Left colon (tissue), 2 donors: ENCODE results near the gene PHOX2A. TPM values are rescaled to one million over a fixed set of nuclear protein-coding genes. Genes with fewer than 3 reads are reported as not detected.
"Not testable (repeated sequence)": the region's sequence is repeated elsewhere in the genome, so short reads cannot be mapped to it uniquely, and the experiment has no call there.

Source experiments
- ATAC-seq: fragments of 200-7000 bp; cut with Tn5 transposase; one replicate; pipeline ENCODE4 v1.9.1; 2020; ENCODE audit warnings: mild to moderate bottlenecking, moderate library complexity
- DNase-seq, 2 donors: peaks; one replicate each; pipeline ENCODE4 v3.0.0-alpha.2; 2020
- intact Hi-C, 2 donors: fragments of 100-400 bp; cut with DNase I in 1 of 2; cut with micrococcal nuclease in 1 of 2; formaldehyde crosslinking; loops; one replicate each; pipeline versions ENCODE4 v1.11.2 to v1.14.0; 2022; cut with DNase I, micrococcal nuclease
- long read RNA-seq: library from polyadenylated mRNA; unstranded; transcript quantifications from one replicate; pipeline ENCODE4 v2.0.0, GENCODE V29; 2021
- total RNA-seq, 2 donors: library from RNA; stranded (reverse); fragmentation: NEBNext Ultra II Directional; extraction: Animal tissue kit (Norgen Biotek cat#: 25700); gene quantifications; one replicate each; pipeline ENCODE4 v1.2.1, GENCODE V29; 2021
- donor health status: DM: no; HTN: no; CAD: no.
- donor health status: DM: yes; HTN: yes; CAD: no.

Gene PHOX2A
- under 1 TPM; 0.61 to 0.89 TPM for total RNA-seq
- long read RNA-seq: 0 reads

DNA sequence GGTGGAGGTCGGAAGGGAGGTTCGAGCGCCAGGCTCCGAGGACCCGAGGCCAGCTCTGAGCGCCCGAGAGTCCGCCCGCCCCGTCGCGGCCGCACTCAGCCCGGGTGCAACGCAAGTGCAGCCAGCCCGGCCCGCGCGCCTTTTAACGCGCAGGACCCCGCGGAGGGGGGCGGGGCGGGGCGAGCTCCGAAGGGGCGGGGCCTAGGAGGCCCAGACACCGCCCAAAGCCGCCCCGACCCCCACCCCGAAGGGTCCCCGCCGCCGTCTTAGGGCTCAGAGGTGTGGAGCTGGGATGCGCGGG is at the start of gene PHOX2A:
Gene PHOX2A, minus strand, starts transcription at position 117 of the 301 bp plus-strand sequence. CDS start 172 bp downstream, outside the sequence.
- intact Hi-C loops: no loop called here
- DNase-seq: no peak
- ATAC-seq: no peak

DNA sequence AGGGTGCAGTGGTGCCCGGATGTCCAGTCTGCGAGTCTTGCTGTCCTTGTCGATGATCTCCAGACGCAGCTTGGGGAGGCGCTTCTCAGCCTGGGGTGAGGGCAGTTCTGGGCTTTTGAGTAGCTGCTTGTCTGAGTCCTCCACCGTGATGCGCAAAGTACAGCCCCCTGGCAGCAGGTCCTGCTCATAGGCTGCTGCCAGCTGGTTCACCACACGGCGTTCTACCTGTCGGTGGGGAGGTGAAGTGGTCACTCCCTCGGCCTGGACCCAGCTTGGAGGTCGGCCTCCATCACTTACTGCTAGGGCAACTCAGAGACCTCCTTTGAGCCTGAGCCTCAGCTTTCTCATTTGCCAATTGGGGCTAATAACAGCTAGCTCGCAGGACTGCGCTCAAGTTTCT is 49.4 kb upstream of the PHOX2A start:
- intact Hi-C loops: no loop called here
- DNase-seq: no peak
- ATAC-seq: no peak

DNA sequence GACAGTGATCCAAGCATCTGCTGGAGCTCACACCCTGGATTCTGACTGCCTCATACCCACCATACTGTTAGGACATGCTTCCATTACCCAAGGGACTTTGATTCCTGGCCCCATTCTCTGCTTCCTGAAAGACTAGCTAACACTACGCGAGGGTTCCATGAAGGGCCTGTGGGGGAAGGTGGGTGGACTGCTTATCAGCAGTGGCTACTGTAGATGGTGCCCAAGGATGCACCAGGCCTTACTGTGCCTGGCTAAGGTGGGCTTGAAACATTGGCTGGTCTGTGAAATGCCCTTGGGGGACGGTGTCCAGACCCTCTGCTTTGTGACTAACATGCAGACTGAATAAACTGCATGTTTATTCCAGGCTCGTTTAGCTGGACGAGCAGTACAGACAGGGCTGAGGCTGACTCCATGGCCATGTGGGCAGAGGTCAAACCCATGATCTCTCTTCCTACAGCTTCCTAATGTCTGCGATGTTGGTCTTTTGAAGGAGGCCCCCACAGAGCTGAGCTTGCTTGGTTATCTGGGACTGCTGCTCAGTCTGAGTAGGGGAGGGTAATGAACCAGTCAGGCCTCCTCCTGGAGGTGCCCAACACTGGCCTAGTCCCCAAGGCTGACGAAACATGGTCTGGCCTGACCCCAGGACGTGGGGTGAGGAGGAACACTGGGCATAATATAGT is 48.3 kb upstream of the PHOX2A start:
- no peak for ATAC-seq
- intact Hi-C loops: no loop called here
- DNase-seq: no peak

DNA sequence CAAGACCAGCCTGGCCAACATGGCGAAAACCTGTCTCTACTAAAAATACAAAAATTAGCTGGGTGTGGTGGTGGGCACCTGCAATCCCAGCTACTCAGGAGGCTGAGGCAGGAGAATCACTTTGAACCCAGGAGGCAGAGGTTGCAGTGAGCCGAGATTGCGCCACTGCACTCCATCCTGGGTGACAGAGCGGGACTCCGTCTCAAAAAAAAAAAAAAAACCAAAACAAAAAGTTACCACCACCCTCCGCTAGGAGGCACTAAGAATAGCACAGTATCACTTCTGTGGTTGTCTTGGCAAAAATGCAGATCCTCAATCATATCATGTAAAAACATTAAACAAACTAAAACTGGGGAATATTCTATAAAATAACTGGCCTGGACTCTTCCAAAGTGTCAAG is 46.8 kb upstream of the PHOX2A start:
- DNase-seq, ATAC-seq, intact Hi-C loops: not testable (repeated sequence)

DNA sequence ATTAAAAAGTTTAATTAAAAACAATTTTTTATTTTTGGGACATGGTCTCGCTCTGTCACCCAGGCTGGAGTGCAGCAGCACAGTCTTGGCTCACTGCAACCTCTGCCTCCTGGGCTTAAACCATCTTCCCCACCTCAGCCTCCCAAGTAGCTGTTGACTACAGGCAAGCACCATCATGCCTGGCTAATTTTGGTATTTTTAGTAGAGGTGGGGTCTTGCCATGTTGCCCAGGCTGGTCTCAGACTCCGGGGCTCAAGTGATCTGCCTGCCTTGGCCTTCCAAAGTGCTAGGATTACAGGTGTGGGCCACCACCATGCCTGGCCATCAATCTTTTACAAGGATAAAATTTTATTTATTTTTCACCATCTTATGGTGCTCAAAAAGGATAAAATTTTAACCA is 43.3 kb upstream of the PHOX2A start:
- DNase-seq (no peak), ATAC-seq (no peak)
- intact Hi-C loops: no loop called here

DNA sequence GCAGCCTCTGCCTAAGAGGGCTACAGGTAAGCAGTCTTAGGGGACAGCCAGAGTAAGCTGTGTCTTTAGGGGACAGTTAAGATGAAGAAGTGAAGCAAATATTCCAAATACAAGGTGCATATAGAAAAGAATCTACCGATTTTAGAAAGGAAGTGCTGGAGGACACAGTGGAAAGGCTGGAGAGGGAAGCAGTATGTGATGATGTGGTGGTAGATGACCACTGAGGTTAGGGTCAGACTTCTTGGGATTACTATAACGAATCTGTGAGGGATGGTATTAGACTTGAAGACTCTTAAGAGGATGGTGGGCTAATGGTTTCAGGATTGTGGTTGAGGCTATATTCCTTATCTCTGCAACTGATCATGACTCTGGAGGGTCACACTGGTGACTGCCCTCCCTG is 40.0 kb upstream of the PHOX2A start:
- no peak for ATAC-seq
- intact Hi-C loops: no loop called here
- DNase-seq: no peak

DNA sequence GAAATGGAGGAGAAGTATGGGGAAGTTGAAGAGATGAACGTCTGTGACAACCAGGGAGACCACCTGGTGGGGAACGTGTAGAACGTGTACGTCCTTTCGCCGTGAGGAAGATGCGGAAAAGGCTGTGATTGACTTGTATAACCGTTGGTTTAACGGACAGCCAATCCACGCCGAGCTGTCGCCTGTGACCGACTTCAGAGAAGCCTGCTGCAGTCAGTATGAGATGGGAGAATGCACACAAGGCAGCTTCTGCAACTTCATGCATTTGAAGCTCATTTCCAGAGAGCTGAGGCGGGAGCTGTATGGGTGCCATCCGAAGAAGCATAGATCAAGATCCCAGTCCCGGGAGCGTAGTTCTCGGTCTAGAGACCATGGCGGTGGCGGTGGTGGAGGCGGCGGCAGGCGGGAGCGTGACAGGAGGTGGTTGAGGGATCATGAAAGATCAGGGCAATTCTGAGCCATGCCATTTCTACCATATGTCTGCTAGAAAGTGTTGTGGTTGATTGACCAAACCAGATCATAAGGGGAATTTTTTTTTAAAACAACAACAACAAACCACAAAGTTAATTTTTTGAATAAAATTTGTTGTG is 36.8 kb upstream of the PHOX2A start:
- no peak for ATAC-seq
- no peak for DNase-seq

DNA sequence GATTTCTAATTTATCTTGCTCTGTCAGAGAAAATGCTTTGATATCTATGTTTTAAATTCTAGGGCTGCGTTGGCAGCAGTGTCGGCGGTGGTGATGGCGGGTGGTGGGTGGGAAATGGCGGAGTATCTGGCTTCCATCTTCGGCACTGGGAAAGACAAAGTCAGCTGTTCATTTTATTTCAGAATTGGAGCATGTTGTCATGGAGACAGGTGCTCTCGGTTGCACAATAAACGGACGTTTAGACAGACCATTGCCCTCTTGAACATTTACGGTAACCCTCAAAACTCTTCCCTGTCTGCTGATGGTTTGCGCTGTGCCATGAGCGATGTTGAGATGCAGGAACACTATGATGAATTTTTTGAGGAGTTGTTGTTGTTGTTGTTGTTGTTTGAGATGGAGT is 36.1 kb upstream of the PHOX2A start:
- no peak for ATAC-seq
- DNase-seq: no peak
- intact Hi-C loops: no loop called here

More for the DNA sequence above, 36.8 kb upstream of the PHOX2A start:
- intact Hi-C loops: no loop called here

DNA sequence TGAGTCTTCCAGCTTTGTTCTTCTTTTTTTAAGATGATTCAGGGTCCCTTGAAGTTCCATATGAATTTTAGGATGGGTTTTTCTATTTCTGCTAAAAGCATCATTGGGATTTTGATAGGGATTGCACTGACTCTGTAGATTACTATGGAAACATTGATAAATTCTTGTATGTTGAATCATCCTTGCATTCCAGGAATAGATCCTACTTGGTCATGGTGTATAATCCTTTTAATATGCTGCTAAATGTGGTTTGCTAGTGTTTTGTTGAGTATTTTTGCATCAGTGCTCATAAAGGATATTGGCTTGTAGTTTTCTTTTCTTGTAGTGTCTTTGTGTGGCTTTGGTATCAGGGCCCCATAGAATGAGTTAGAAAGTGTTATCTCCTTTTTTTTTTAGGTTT is 34.9 kb upstream of the PHOX2A start:
- no peak for DNase-seq
- intact Hi-C loops: no loop called here
- no peak for ATAC-seq

DNA sequence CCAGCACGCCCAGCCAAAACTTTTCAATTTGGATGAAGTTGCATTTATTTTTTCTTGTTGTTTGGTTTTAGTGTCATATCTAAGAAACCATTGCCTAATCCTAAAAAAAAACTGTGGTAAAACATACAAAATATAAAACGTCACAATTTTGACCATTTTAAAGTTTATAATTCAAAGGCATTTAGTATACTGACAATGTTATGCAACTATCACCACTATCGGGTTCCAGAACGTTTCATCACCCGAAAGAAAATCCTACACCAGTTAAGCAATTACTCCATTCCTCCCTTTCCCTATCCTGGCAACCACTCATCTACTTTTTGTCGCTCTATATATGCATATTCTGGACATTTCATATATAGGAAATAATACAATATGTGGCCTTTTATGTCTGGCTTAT is 30.5 kb upstream of the PHOX2A start:
- ATAC-seq (no peak), DNase-seq (no peak)
- intact Hi-C loops: no loop called here

DNA sequence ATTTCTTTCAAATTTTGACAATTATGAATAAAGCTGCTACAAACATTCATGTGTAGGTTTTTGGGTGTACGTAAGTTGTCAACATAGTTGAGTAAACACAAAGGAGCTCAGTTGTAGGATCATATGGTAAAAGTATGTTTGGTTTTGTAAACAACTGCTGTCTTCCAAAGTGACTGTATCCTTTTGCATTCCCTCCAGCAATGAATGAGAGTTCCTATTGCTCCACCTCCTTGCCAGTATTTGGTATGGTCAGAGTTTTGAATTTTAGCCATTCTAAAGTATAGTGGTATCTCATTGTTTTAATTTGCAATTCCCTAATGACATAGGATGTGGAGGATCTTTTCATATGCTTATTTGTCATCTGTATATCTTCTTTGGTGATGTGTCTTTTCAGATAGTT is 28.0 kb upstream of the PHOX2A start:
- ATAC-seq: no peak
- intact Hi-C loops: no loop called here
- no peak for DNase-seq

DNA sequence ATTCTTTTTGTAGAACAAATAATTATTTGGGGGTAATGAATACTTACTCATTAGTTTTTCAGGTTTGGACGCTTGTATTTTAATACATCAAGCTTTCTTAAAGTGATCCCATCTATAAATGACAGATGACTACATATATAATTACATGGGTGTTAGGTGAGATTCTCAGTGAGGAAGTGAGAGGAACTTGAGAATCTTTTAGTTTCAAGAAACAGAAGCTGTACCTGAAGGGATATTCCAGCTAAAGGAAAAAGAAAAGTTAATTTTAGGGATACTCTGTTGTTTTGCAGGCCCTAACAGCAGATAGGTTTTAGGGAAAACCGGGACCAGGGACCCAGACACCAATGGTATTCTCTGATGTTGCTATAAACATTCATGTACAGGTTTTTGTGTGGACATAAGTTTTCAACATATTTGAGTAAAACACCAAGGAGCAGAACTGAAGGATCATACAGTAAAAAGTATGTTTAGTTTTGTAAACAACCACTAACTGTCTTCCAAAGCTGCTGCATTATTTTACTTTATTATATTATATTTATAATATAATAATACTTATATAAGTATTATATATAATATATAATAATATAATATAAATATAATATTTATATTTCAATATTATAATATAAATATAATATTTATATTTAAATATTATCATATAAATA is 24.1 kb upstream of the PHOX2A start:
- intact Hi-C loops: no loop called here
- DNase-seq: no peak
- no peak for ATAC-seq

DNA sequence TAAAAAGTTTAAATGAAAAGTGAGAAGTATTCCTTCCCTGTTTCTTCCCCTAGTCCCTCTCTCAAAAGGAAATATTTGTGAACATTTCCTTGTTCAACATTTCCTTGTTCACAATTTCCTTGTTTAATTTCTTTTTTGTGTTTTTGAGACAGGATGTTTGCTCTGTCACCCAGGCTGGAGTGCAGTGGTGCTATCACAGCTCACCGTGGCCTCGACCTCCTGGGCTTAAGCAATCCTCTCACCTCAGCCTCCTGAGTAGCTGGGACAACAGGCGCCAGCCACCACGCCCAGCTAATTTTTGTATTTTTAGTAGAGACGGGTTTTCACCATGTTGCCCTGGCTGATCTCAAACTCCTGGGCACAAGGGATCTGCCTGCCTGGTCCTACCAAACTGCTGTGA is 23.0 kb upstream of the PHOX2A start:
- peak; percentile 48 for ATAC-seq
- DNase-seq, intact Hi-C loops: not testable (repeated sequence)

DNA sequence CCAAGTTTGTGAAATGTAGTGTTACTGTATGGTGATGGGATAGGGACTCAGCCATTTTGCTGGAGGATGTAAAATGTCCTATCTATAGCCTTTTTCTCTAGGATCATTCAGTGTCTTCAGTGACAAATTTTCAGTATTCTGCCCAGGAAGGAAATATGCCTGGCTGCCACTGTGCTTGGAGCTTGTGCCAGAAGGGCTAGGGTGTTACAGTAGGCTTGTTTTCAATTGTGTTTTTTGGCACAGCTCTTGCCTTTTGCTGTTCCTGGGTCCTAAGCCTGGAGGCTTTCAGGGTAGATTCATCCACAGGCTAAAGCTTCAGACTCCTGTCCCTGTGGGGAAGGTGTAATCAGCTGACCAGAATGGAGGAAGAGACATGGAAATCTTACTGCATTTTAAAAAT is 22.0 kb upstream of the PHOX2A start:
- intact Hi-C loops: no loop called here
- ATAC-seq (no peak), DNase-seq (no peak)

DNA sequence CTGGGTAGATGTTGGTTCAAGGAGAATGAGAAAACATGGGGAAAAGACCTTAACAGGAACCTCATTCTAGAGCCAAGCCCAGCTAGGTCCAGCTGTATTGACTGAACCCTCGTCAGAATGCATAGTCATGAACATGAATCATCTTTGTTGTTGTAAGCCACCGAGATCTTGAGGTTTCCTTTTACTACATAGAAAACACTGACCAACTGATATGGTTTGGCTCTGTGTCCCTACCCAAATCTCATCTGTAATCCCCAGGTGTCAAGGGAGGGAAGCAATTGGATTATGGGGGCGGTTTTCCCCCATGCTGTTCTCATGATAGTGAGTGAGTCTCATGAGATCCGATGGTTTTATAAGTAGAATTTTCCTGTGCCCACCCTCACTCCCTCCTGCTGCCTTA is 19.4 kb upstream of the PHOX2A start:
- ATAC-seq: no peak
- no peak for DNase-seq
- intact Hi-C loops: no loop called here

DNA sequence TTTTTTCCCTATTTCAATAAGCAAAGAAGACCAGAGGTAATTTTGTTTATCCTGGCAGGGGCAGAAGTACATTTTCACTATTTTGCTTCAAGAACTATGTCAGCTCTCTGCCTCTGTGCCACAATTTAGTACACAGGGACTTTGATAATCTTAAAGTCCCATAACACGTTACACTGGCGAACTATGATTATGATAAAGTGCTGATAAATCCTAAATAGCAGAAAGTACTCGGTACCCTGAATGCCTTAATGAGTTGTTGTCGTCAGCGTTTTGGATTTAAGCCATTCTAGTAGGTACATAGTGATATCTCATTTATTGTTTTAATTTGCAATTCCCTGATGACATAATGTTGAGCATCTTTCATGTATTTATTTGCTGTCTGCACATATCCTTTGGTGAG is 16.6 kb upstream of the PHOX2A start:
- intact Hi-C loops: no loop called here
- DNase-seq (no peak), ATAC-seq (no peak)

DNA sequence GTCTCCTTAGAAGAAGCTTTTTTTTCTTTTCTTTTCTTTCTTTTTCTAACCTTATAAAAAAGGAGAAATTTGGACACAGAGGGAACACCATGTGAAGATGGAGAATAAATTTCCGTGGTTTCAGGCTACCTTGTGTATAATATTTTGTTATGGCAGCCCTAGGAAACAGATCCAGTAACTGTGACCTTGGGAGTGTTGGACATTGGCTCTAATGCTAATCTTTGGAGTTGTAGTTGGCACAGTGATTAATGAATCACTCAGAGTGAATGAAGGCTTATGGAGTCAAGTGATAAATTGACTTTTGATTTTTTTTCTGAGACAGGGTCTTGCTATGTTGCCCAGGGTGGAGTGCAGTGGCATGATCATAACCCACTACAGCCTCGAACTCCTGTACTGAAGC is 15.5 kb upstream of the PHOX2A start:
- intact Hi-C loops: no loop called here
- DNase-seq (no peak), ATAC-seq (no peak)

DNA sequence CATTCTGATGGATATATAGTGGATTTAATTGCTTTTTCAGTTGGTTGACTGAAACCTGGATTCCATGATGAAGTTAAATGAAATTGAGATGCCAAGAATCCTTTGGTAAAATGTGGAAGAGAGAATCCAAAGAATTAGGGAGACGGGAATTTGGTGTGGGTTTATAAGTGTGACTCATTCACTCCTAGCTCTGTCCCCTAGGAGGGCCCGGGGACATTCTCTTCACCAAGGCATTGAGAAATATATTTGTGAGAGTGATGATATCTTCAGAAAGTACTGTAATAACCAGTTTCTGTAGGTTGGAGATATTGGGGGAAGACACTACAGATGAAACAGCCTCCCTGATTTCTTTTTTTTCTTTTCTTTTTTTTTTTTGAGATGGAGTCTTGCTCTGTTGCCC is 13.6 kb upstream of the PHOX2A start:
- ATAC-seq: no peak
- no peak for DNase-seq
- intact Hi-C loops: no loop called here

DNA sequence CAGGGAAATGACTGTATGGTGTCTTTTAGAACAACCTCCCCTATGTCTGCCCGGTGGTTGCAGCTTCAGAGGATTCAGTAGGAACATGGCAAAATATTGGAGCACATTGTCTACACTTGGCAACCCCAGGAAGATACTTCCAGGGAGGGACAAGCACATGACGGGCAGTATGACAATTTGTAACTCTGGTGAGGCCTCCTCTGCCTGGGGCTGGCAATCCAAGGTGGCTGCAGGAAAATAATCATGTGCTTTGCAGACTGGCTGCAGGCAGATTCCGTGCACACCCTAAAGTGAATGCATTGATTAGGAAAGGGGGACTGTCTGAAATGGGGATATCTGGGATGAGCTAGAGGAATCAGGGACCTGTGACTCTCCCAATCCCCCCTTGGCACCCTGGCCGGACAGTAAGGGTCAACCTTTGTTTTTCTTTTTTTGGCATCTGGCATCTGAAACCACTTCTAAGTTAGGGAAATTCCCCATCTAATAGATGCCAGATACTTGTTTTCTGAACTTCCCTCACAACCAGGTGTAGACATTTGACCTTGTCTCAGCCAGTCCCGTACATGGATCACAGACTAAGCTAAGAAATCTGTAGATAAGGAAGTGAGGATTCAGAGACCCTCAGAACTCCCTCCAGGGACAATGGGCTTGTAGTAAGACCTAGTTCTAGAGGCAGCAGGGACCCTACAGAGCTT is 10.5 kb upstream of the PHOX2A start:
- DNase-seq: no peak
- no peak for ATAC-seq
- intact Hi-C loops: no loop called here

DNA sequence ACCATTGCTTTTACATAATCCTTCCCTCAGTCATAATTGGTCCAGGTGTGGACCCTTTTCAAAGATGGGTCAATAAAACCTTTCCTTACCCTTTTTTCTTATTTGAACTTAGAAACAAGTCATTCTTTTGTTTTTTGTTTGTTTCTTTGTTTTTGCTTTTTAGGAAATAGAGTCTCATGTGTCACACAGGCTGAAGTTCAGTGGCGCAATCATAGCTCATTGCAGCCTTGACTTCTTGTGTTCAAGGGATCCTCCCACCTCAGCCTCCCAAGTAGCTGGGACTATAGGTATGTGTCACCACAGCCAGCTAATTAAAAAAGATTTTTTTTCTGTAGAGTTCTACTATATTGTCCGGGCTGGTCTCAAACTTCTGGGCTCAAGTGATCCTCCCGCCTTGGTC is 9.4 kb upstream of the PHOX2A start:
- ATAC-seq (no peak), DNase-seq (no peak)
- intact Hi-C loops: no loop called here
